ENCODE measurements around the gene WNK2.
"Not testable (repeated sequence)": the region's sequence is repeated elsewhere in the genome, so short reads cannot be mapped to it uniquely, and the experiment has no call there.

Gene WNK2

DNA sequence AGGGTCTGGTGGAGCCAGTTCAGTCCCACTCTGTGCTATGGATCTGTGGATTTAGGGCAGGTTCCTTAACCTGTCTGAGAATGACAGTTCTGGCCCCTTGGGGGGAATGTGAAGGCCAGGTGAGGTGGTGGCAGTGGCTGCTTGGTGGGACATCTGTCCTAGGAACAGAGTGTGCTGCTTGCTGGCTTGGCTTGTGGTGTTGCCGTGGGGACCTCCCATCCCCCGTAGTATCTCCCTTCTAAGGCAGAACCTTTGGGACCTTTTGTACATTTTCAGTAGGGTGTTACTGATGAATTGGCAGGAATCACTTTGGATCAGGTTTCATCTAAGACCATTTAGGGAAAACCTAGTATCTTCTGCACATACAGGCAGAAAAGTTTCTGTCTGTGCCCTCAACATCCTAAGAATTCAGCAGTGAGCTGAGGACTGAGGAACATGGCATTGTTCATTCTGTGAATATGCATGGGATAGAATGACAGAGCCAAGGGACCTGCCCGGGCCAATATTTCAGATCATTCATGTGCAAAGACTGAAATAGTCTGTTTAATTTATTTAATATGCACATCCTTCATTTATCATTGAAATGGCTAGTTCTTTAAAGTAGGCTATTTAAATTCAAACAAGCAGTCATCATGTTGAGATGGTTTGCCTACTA, 64.6 kb downstream of the WNK2 start:
- in situ Hi-C loops (cut with HindIII; ENCODE audit: low sequenced_read_pairs) = no loop called here

DNA sequence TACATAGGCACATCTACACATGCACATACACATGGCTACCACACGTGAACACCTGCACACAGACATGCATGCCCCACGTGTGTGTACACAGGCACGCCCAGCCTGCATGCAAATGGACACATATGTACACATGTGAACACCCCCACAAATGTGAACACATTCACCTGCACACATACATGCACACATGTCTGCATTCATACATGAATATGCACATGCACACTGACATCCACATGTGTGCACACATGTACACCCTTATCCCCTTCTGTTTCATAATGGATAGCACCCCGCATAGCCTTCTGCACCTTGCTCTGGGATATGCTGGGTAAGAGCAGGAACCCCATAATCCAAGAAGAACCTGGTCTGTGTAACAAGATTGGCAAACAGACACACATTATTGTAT, 66.2 kb downstream of the WNK2 start:
- in situ Hi-C loops (cut with HindIII; ENCODE audit: low sequenced_read_pairs) = no loop called here

DNA sequence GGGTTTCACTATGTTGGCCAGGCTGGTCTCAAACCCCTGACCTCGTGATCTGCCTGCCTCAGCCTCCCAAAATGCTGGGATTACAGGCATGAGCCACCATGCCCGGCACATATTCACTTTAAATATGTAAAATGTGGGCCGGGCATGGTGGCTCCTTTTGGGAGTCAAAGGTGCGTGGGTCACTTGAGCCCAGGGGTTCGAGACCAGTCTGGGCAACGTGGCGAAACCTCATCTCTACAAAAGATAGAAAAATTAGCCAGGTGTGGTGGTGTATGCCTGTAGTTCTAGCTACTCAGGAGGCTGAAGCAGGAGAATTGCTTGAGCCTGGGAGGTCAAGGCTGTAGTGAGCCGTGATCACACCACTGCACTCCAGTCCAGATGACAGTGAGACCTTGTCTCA, 67.4 kb downstream of the WNK2 start:
- in situ Hi-C loops (cut with HindIII; ENCODE audit: low sequenced_read_pairs) = not testable (repeated sequence)

DNA sequence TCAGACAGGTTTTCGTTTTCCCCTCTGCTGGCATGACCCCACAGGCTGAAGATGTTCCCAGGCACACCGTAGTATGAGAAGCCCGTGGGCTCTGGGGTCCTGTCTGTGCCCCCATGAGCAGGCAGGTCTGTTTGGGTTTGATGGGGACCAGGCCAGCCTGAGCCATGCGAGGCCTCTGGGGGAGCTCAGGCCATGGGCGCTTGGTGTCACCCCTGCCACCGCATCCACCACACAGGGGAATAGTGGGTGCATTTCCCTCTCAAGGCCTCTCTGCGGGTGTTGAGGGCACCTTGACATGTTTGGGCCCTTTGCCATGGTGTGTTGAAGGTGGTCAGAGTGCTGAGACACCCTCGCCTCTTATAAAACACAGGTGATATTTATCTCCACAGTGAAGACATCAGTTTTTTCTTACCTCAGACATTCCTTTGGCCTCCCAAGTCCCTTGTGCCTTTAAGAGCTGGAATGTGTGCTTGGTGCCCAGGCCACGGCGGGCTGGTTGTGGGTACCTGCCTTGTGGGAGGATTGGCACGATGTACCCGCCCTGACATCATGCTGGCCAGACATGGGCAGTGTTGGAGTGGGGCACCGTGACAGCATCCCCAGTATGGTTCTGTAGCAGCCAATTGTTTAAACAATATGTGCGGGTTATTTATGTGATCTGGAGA, 68.3 kb downstream of the WNK2 start:
- in situ Hi-C loops (cut with HindIII; ENCODE audit: low sequenced_read_pairs) = no loop called here

DNA sequence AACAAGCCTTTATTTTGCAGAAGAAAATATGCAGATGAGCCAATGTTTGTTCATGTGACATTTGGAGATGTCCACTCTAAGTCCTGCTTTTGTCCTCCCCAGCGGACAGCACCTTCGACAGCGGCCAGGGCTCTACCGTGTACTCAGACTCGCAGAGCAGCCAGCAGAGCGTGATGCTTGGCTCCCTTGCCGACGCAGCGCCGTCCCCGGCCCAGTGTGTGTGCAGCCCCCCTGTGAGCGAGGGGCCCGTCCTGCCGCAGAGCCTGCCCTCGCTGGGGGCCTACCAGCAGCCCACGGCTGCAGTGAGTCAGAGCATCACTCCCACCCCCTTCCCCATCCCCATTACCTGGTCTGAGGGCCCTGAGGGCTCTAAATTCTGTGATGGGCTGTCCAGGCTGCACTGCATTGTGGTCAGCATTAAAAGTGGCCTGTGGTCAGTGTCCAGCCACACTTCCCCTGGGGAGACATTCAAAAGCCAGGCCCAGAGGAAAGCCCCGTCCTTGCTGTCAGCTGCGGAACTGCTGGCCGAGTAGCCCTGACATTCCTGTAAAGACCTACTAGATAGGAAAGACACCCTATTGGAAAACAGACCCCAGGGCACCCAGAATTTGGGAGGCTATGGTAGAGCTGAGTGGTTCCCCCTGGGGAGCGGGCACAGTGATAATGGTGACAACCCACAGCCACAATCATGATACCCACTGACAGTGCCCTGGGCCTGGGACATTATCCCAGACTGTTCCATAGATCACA, 69.0 kb downstream of the WNK2 start:
- in situ Hi-C loops (cut with HindIII; ENCODE audit: low sequenced_read_pairs) = no loop called here

DNA sequence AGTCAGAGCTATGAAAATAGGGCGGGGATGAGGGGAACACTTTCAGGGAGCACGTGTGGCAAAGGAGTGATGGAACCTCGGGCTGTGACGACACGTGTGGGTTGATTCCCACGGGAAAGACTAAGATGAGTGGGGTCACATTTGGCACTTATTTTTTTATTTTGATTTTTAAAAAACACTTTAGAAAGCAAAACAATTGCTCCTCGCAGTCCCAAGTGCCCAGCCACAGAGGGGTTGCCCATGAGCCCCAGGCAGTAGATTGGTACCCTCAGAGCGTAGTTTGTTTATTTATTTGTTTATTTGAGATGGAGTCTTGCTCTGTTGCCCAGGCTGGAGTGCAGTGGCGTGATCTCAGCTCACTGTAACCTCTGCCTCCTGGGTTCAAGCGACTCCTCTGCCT, 69.7 kb downstream of the WNK2 start:
- in situ Hi-C loops (cut with HindIII; ENCODE audit: low sequenced_read_pairs) = no loop called here

DNA sequence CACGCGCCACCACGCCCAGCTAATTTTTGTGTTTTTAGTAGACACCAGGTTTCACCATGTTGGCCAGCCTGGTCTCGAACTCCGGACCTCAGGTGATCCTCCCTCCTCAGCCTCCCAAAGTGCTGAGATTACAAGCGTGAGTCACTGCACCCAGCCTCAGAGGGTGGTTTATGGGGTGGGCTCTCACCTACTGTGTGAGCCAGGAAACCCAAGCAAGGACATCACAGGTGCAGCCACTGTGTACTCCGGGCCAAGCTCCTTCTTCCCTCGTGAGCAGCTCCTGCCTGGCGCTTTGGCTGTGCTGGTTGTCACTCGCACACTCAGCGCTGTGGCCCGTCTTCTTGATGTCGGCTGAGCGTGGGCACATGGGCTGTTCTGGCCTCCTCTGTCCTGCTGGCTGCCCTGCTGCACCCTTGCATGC, 70.1 kb downstream of the WNK2 start:
- in situ Hi-C loops (cut with HindIII; ENCODE audit: low sequenced_read_pairs) = no loop called here

DNA sequence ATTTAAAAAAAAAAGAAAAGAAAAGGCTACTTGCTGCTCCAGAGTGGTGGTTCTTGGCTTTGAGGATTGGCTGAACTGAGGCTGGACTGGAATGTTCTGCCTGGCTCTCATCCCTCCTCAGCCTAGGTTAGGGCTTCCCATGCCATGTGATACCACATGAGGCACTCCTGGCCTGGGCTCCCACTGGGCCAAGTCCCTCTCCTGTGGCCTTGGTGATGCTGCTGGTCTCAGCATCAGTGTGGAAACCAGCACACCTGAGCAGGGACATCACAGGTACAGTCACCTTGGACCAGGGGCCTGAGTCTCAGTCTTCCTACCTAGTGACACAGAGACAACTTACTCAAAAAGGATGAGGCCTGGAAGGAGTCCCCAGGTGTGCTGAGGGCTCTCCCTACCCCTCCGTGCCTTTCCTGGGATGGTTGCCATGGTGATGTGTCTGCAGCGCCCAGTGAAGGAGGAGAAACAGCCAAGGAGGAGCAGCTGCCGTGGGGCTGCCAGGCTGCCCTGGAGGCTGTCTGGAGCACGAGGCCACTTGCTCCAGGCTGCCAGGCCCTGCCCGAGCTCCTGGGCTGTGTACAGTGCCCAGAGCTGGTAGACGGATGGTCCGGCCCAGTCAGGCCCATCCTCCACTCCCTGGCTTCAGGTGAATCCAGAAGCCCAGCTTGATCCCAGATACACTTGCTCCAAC, 71.0 kb downstream of the WNK2 start:
- in situ Hi-C loops (cut with HindIII; ENCODE audit: low sequenced_read_pairs) = no loop called here

DNA sequence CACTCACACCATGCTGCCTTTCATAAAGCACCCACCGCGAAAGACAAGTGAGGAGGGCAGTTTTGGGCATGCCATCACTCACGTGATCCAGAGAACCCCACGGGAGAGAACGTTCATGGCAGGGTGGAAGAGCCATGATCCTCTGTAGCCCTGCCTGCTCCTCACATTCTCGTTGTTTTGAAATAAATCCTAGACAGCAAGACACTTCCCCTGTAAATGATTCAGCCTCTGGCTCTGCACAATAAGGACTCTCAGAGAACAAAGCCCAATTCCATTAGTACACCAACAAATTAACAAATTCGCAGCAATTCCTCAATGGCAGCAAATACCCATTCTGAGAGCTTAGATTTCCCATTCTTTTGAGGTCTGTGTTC, 71.5 kb downstream of the WNK2 start:
- in situ Hi-C loops (cut with HindIII; ENCODE audit: low sequenced_read_pairs) = no loop called here

DNA sequence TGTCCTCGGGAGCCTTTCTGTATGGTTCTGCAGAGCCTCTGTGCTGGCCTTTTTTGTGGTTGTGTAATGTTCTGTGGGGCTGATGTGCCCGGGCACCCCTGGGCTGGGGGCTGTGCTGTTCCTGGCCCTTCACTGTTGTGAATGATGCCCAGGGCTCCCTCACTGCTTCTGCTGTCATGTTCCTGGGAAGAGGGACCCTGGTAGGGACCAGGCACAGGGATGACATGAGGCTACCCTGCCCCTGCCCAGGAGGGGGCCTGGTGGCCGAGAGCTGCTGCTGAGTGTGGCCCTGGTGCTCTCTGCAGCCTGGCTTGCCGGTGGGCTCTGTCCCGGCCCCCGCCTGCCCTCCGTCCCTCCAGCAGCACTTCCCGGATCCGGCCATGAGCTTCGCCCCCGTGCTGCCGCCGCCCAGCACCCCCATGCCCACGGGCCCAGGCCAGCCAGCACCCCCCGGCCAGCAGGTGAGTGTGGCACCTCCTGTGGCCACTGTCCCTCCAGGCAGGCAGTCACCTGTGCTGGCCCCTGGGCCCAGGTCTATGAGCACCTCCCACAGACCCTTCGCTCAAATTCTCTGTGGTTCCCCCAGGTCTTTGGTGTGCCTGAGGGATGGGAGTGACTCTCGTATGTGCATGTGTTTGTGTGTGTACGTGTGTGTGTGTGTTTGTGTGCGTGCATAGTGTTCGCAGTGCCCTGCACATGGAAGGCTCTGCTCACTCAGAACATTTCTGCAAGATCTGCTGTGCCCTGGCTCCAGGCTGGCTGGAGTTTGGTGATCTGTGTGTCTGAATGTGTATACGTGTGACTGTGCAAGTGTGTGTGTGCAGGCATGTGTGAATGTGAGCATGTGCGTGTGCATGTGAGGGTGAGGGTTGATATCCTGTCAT, 72.3 kb downstream of the WNK2 start:
- in situ Hi-C loops (cut with HindIII; ENCODE audit: low sequenced_read_pairs) = no loop called here

DNA sequence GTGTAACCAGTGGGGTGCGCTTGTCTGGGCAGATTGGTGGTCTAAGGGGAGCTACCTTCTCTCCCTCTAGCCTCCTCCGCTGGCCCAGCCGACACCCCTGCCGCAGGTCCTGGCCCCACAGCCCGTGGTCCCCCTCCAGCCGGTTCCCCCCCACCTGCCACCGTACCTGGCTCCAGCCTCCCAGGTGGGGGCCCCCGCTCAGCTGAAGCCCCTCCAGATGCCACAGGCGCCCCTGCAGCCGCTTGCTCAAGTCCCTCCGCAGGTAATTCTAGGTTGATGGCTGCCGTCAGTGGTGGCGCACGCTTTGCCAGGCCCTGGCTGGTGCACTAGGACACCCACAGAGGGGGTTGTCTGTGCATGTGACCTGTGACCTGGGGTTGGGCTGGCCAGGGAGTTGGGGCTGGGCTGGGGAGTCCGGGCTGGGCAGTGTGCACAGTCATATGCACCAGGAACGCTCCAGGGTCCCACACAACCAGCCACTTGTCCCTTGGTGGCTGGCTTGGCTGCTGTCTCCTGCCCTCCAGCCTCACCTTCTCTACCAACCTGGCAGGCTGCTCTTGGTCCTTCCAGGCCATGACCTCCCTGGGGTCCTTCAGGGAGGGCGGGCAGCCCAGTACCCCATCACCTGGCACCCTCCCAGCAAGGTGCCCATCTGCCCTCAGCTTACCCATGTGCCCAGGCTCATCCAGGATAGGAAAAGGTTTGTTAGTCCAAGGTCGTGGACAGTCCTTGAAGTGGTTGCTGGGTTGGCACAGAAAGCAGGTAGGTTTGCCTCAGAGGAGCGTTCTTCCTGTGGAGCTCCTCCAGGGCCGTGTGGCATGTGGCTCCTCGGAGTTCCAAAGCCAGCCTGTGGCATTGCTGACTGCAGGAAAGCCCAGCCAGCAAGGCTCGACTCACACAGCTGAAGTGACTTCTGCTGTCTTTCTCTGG, 73.2 kb downstream of the WNK2 start:
- in situ Hi-C loops (cut with HindIII; ENCODE audit: low sequenced_read_pairs) = no loop called here

DNA sequence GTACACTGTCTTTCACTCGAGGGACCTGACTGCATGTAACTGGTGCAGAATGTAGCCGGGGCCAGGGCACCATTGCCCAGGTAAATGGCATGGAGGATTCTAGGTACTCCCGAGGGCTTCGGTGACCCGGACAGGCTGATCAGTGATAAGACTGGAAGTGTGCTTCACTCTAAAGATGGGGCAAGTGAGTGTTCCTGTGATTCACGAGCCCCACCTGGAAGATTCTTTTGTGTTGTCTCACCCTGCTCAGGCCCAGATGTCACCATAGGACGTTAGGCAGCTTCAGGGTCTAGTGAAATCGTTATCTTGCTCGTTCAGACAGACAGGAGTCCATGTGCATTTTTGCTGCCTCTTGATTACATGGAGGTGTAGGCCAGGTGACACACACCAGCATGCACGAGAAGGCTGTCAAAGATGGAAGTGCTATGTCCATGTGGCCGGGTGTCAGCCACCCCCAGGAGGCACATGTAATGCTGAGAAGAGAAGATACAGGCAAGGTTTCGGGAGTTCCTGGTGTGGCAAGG, 73.9 kb downstream of the WNK2 start:
- in situ Hi-C loops (cut with HindIII; ENCODE audit: low sequenced_read_pairs) = no loop called here

DNA sequence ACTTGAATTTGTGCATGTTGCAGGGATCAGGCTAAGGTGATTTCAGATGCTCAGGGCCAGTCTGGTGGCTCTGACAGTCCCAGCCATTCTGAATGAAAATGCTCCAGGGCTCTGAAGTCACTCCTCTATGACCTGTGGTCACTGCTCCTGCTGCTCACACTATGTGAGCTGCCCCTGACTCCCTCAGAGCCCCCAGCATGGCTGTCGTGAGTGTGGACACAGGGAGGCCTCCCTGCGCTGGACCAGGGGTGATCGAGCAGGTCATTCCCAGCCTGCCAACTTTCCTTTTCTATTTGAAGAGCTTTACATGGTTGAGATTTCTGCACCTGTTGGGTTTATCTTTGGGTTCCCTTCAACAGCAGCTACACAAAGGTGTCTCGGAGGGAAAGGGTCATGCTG, 74.5 kb downstream of the WNK2 start:
- in situ Hi-C loops (cut with HindIII; ENCODE audit: low sequenced_read_pairs) = no loop called here

DNA sequence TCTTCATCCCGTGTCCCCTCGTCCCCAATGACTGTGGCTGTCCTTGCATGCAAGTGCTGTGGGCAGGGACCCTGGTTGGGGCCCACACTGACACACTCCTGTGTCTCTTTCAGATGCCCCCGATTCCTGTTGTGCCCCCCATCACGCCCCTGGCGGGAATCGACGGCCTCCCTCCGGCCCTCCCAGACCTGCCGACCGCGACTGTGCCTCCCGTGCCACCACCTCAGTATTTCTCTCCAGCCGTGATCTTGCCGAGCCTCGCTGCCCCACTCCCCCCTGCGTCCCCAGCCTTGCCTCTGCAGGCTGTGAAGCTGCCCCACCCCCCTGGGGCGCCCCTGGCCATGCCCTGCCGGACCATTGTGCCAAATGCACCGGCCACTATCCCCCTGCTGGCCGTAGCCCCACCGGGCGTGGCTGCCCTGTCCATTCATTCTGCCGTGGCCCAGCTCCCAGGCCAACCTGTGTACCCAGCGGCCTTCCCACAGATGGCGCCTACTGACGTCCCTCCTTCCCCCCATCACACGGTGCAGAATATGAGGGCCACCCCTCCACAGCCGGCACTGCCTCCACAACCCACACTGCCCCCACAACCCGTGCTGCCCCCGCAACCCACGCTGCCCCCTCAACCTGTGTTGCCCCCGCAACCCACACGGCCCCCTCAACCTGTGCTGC, 75.0 kb downstream of the WNK2 start:
- in situ Hi-C loops (cut with HindIII; ENCODE audit: low sequenced_read_pairs) = no loop called here

DNA sequence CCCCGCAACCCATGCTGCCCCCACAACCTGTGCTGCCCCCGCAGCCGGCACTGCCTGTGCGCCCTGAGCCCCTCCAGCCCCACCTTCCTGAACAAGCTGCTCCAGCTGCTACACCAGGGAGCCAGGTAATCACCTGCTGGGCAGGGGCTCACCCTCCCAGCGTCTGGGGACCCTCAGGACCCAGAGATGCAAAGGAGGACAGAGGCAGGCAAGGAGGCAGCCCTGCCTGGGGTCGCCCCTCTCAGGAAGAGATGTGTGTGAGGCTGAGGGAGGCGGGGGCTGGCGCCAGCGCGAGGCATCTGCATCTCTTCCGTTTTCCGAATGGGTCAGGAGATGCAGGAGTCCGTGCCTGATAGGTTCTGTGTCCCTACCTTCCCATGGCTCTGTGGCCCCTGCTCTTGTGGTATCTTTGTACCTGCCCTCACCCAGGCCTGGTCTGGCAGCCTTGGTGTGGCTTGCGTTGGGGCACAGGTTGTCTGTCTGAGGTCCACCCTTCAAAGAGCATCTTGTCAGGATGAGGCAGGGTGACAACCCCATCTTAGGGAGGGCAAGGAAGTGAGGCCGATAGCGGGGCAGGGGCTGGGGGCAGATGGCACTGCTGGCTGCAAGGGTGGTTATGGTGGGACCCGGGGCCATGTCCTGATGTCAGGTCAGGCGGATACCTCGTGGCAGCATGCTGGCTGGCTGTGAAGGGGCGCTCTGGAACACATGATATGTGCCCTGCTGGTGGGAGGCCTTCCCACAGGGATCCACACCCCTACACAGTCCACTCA, 75.7 kb downstream of the WNK2 start:
- in situ Hi-C loops (cut with HindIII; ENCODE audit: low sequenced_read_pairs) = no loop called here

DNA sequence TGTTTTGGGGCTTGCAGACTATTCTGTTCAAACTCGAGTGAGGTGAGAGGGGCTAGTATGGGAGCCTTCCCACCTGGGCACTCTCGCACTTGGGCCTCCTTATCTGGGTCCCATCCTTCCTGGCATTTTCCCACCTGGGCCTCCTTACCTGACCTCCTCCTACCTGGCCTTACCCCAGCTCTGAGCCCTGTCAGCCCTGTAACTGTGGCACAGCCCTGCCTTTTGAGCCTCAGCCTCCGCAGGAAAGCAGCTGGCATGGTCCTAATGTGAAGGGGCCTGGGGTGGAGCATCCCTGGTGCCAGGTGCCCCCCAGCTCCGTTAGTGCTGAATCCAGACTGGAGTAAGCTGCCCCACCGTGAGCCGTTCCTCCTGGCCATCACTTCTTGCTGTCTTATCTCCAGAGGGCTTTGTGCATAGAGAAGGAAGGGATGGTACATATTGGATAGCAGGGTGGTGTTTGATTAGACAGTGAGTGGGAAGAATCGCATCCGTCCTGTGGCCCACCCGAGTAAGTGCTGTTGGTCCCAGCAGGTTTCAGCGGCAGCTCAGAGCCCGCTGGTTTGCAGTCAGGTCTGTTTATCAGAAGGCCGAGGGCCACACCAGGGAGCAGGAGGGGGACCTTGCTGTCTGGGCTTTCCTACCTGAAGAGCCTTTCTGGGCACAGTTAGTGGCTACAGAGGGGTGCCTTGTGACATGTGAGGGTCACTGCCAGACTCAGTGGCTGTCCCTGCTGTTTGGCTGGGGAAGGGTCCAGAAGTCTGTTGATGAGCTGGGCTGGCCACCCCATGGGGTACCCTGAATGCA, 76.5 kb downstream of the WNK2 start:
- in situ Hi-C loops (cut with HindIII; ENCODE audit: low sequenced_read_pairs) = no loop called here

DNA sequence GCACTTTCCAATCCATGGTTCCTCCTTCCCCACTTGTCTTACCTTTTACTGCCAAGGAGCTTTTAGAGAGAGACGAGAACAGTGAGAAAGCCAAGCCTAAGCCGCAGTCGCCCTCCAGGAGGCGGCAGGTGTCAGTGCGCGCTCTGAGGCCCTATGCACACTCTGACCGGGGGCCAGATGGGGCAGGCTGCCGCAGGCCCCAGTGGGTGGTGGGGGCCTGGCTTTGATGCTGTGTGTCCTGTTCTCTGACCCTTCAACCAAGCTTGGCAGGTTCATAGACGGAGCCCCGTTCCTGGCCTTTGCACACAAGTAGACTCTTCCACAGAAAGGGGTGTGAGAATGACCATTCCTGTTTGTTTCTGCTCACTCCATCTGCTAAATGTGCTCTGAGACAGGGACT, 77.3 kb downstream of the WNK2 start:
- in situ Hi-C loops (cut with HindIII; ENCODE audit: low sequenced_read_pairs) = no loop called here

All from endothelial cell of hepatic sinusoid (primary cell).